Activated CD8-positive, alpha-beta T cell treated with anti-CD3 and anti-CD28 coated beads, Interleukin-2, amount 10 ng/mL, durations not matched to agents 7 days and 5 days (primary cell): Measurements from ENCODE around the gene MIAT. TPM values are rescaled to one million over a fixed set of nuclear protein-coding genes. Genes with fewer than 3 reads are reported as not detected.

Experiments
- ATAC-seq: fragments of 150-1000 bp; cut with Tn5 transposase; one replicate; pipeline ENCODE4 v1.10.0; 2021; ENCODE audit warnings: moderate library complexity
- CTCF ChIA-PET: fragments of 350-600 bp; sonication (Branson Sonifier 250); formaldehyde crosslinking; loops from one replicate; lab custom pipeline; 2021; ENCODE audit warnings: antibody characterized with exemption; lab: Charles Lee
- POLR2A ChIA-PET: fragments of 350-600 bp; sonication (Branson Sonifier 250); formaldehyde crosslinking; loops from one replicate; lab custom pipeline; 2021; ENCODE audit warnings: antibody characterized with exemption; lab: Charles Lee
- DNase-seq: peaks from one replicate; pipeline ENCODE4 v3.0.0-alpha.2; 2020
- H3K27ac Mint-ChIP-seq: one replicate; pipeline ENCODE4 v1.8.0; 2021; ENCODE audit warnings: mild to moderate bottlenecking, mixed read lengths
- H3K27me3 Mint-ChIP-seq: one replicate; pipeline ENCODE4 v1.8.0; 2021; ENCODE audit warnings: low read depth, mixed read lengths
- H3K36me3 Mint-ChIP-seq: one replicate; pipeline ENCODE4 v1.8.0; 2021; ENCODE audit warnings: low read depth, mixed read lengths
- H3K4me1 Mint-ChIP-seq: one replicate; pipeline ENCODE4 v1.8.0; 2021; ENCODE audit warnings: low read depth, mixed read lengths
- H3K4me3 Mint-ChIP-seq: one replicate; pipeline ENCODE4 v1.8.0; 2021; ENCODE audit warnings: mild to moderate bottlenecking, mixed read lengths
- H3K9me3 Mint-ChIP-seq: one replicate; pipeline ENCODE4 v1.8.0; 2022; ENCODE audit warnings: mixed read lengths; ENCODE audit not compliant: insufficient read depth
- total RNA-seq, 2 experiments: library from RNA; stranded (reverse); gene quantifications; one replicate each; pipeline ENCODE4 v1.2.3, GENCODE V29; 2021

MIAT gene
- total RNA-seq, 2 experiments from 2014 or later, result 23.6 to 26.3 TPM

DNA sequence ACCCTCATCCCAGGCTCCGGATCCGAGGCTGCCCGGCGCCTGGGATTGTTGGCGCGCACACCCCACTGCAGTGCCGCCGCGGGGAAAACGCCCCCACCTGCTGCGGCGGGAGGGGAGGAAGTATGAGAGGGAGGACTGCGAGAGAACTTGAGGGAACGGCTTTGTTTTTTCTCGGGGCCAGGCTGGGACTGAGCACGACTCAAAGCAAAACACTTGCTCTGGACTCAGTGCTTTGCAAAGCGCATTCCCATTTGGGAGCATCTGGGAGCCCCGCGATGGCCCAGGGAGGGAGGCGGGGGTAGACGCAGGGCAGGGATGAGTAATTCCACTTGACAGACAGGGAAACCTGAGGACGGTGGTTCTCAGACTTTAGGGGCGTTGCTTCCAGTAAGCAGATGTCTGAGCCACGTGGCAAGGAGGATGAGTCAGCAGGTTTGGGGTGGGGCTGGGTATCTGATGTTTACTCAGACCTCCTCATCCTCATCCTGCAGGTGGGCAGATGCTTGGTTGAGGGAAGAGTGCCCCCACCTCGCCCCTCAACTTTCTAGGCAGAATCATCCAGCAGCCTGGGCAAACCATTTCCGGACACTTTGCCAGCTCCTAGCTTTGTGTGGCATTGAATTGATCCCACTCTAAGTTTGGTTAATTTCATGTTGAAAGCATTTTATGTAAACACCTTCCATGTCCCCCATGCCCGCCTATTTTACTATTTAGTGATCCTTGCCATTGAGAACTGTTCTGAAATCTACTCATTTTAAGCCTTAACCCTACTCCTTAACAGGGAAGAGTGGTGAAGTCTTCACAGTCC lies 1.5 kb downstream of the MIAT start:
- peak; percentile 83 for DNase-seq
- Mint-ChIP-seq H3K27ac (peak overlapping the region; percentile 88), H3K4me1 (peaks cover 26% of the 10 kb centered on the region), H3K27me3 (peaks cover 6% of the 10 kb centered on the region), H3K36me3 (peaks cover 1% of the 10 kb centered on the region), H3K9me3 (no peaks in the 10 kb centered on the region), H3K4me3 (peak overlapping the region; percentile 87)
- peak; percentile 72 for ATAC-seq
- CTCF ChIA-PET, result interaction anchor here (1.0 to 1.1 kb wide), 2 partner anchors 15 to 156 kb away, joined by 3 read pairs; no protein-coding TSS in a partner anchor
- POLR2A ChIA-PET, result interaction anchor here (0.6 kb wide), 1 partner anchor 13 kb away, joined by 3 read pairs; no protein-coding TSS in a partner anchor

DNA sequence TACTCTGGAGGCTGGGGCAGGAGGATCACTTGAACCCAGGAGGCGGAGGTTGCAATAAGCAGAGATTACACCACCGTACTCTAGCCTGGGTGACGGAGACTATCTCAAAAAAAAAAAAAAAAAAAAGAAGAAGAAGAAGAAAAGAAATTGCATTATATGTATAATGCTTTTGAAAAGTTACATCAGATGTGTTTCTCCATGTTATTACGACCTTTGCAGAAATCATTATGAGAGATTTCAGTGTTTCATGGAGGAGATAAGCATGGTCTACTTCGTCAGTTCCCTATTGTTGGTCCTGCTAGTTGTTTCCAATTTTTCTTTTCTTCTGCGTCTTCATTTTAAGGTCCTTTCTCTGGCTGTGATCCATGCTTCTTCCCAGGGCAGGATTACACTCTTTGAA lies 3.0 kb downstream of the MIAT start:
- Mint-ChIP-seq H3K4me3 (no peak overlapping the region), H3K27ac (no peak overlapping the region), H3K4me1 (peaks cover 39% of the 10 kb centered on the region), H3K27me3 (peaks cover 2% of the 10 kb centered on the region), H3K9me3 (no peaks in the 10 kb centered on the region), H3K36me3 (peaks cover 7% of the 10 kb centered on the region)
- ATAC-seq (no peak), DNase-seq (no peak)
- ChIA-PET CTCF (interaction anchor here (3.0 to 6.2 kb wide), 2 partner anchors 13 to 158 kb away, joined by 17 to 39 read pairs; no protein-coding TSS in a partner anchor), POLR2A (interaction anchor here (0.6 to 1.7 kb wide), 3 partner anchors 11 to 177 kb away, joined by 3 to 6 read pairs (median 5); partner anchors contain the start of genes HPS4 and SRRD)

DNA sequence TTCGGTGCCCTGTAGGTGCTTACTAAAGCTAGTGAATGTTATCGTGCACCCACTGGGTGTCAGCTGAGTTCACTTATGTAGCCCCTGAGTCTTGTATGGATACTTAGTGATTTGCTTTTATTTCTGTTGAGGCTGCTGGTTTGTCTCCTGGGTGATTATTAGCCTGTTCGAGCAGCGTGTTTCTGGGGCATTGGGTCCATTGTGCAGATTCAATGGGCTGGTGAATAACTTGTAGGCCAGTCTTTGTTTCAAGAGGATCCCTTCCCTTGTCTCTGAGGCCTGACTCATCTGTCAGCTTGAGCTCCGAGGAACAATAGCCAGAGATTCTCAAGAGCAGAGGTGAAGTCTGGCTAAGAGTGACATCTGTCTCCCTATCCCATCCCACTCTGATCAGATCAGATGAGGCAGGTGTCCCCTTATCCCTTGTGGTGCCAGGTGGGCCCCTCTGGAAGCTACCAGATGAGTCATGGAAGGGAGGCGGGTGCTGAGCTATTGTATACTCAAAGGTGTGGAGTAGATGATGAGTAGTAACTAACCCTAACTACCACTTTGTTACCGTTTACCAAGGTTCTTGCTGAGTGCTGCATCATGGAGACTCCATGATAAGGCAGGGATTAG lies 3.7 kb downstream of the MIAT start:
- no peaks in the 10 kb centered on the region for H3K9me3 Mint-ChIP-seq
- no peak overlapping the region for H3K4me3 Mint-ChIP-seq
- ChIA-PET CTCF (interaction anchor here (1.1 to 6.2 kb wide), 3 partner anchors 13 to 178 kb away, joined by 3 to 39 read pairs (median 17); partner anchors contain the start of genes HPS4 and SRRD), POLR2A (interaction anchor here (0.6 to 1.7 kb wide), 3 partner anchors 10 to 178 kb away, joined by 3 to 6 read pairs (median 5); partner anchors contain the start of genes HPS4 and SRRD)
- ATAC-seq, result no peak
- no peaks in the 10 kb centered on the region for H3K27me3 Mint-ChIP-seq
- no peak for DNase-seq
- peaks cover 47% of the 10 kb centered on the region for H3K4me1 Mint-ChIP-seq
- peaks cover 7% of the 10 kb centered on the region for H3K36me3 Mint-ChIP-seq
- H3K27ac Mint-ChIP-seq, result no peak overlapping the region

DNA sequence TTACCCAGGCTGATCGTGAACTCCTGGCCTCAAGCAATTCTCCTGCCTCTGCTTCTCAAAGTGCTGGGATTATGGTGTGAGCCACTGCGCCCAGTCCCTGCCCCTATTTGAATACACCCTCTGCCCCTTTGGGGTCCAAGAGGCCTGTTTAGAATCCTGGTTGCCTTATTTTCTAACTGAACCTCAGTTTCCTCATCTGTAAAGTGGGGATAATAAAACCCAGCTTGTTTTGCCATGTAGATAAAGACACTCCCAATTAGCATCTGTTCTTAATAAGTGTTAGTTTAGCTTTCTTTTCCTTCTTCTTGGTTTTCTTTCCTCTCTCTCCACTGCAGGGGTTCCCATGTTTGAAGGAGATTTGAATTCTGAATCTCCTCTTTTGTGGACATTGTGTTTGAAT lies 4.8 kb downstream of the MIAT start:
- Mint-ChIP-seq H3K27ac (no peak overlapping the region), H3K4me1 (peaks cover 49% of the 10 kb centered on the region), H3K4me3 (no peak overlapping the region), H3K36me3 (peaks cover 9% of the 10 kb centered on the region), H3K9me3 (no peaks in the 10 kb centered on the region), H3K27me3 (no peaks in the 10 kb centered on the region)
- ATAC-seq, result no peak
- CTCF ChIA-PET, result interaction anchor here (1.2 to 6.2 kb wide), 3 partner anchors 11 to 160 kb away, joined by 3 to 39 read pairs (median 17); no protein-coding TSS in a partner anchor
- no peak for DNase-seq
- POLR2A ChIA-PET, result interaction anchor here (0.5 kb wide), 1 partner anchor 253 kb away, joined by 3 read pairs; no protein-coding TSS in a partner anchor

DNA sequence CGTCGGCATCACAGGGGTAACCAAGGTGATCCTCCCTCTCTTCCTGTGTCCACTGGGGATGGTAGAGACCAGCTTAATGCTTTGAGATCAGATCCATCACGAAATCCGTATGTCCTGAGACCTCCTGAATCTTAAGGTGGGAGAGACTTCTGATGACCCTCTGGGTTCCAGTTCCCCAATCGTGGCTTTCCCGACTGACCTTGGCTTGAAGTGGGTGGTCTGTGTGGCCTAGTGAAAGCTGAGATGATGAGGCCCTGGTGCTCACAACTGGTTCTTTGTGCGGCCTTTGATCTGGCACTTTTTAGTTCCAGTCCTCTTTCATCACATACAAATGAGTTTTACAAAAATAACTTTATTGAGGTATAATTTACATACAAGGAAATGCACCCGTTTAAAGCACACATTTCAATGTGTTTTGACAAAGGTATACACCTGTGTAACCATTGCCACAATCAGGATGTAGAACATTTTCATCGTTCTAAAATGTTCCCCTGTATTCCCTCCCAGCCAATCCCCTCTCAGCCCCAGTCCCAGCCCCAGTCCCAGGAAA lies 6.1 kb downstream of the MIAT start:
- Mint-ChIP-seq H3K9me3 (no peaks in the 10 kb centered on the region), H3K36me3 (peaks cover 16% of the 10 kb centered on the region), H3K4me1 (peaks cover 39% of the 10 kb centered on the region), H3K4me3 (no peak overlapping the region), H3K27ac (no peak overlapping the region), H3K27me3 (no peaks in the 10 kb centered on the region)
- POLR2A ChIA-PET, result interaction anchor here (0.9 to 2.4 kb wide), 3 partner anchors 9 to 160 kb away, joined by 3 to 8 read pairs (median 3); no protein-coding TSS in a partner anchor
- CTCF ChIA-PET, result interaction anchor here (1.2 to 6.2 kb wide), 4 partner anchors 10 to 161 kb away, joined by 3 to 76 read pairs (median 28); no protein-coding TSS in a partner anchor
- ATAC-seq (no peak), DNase-seq (no peak)

GRCh38 chr22:26665813-26666231 lies 8.4 kb downstream of the MIAT start:
- peak overlapping the region; percentile 88 for H3K27ac Mint-ChIP-seq
- H3K4me1 Mint-ChIP-seq, result peaks cover 52% of the 10 kb centered on the region
- H3K27me3 Mint-ChIP-seq, result no peaks in the 10 kb centered on the region
- DNase-seq (no peak), ATAC-seq (peak; percentile 18)
- H3K4me3 Mint-ChIP-seq, result no peak overlapping the region
- ChIA-PET CTCF (interaction anchor here (0.9 to 6.2 kb wide), 19 partner anchors 8 to 301 kb away, joined by 3 to 76 read pairs (median 4); partner anchors contain the start of genes HPS4, MIAT and SRRD), POLR2A (interaction anchor here (0.6 to 2.4 kb wide), 6 partner anchors 9 to 237 kb away, joined by 3 to 8 read pairs (median 4); partner anchors contain the start of genes ASPHD2, HPS4 and SRRD)
- H3K9me3 Mint-ChIP-seq, result no peaks in the 10 kb centered on the region
- H3K36me3 Mint-ChIP-seq, result peaks cover 32% of the 10 kb centered on the region

- Mint-ChIP-seq H3K9me3 (no peaks in the 10 kb centered on the region), H3K4me3 (no peak overlapping the region), H3K27me3 (no peaks in the 10 kb centered on the region), H3K36me3 (peaks cover 32% of the 10 kb centered on the region), H3K4me1 (peaks cover 65% of the 10 kb centered on the region), H3K27ac (no peak overlapping the region)
- no peak for DNase-seq
- ATAC-seq, result no peak
- CTCF ChIA-PET, result interaction anchor here (1.2 to 4.6 kb wide), 3 partner anchors 103 to 303 kb away, joined by 3 to 76 read pairs (median 5); no protein-coding TSS in a partner anchor
- POLR2A ChIA-PET, result interaction anchor here (0.7 to 1.4 kb wide), 2 partner anchors 10 to 164 kb away, joined by 3 to 4 read pairs; partner anchors contain the start of gene MIAT
Measured at GRCh38 chr22:26667140-26667539, 9.8 kb downstream of the MIAT start.

DNA sequence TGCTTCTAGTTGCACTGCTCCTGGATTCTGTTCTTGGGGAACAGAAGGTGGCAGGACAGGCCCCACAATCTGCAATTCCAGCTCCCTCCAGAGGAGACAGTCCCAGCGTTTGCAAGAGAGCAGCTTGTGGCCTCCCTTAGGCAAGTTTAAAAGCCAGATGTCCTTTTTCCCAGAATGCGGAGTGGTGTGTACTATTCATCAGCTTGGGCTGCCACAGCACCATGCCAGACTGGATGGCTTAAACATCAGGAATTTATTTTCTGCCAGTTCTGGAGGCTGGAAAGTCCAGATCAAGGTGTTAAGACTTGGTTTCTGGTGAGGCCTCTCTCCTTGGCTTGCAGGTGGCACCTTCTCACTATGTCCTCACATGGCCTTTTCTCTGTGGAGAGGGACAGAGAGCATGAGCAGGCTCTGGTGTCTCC lies 11.7 kb downstream of the MIAT start:
- POLR2A ChIA-PET, result no interaction called here
- Mint-ChIP-seq H3K36me3 (peaks cover 40% of the 10 kb centered on the region), H3K4me1 (peaks cover 66% of the 10 kb centered on the region), H3K27me3 (no peaks in the 10 kb centered on the region), H3K4me3 (no peak overlapping the region), H3K27ac (peak overlapping the region; percentile 53), H3K9me3 (no peaks in the 10 kb centered on the region)
- DNase-seq (peak; percentile 36), ATAC-seq (no peak)
- CTCF ChIA-PET, result interaction anchor here (0.6 to 1.6 kb wide), 4 partner anchors 19 to 187 kb away, joined by 3 to 4 read pairs (median 4); no protein-coding TSS in a partner anchor

DNA sequence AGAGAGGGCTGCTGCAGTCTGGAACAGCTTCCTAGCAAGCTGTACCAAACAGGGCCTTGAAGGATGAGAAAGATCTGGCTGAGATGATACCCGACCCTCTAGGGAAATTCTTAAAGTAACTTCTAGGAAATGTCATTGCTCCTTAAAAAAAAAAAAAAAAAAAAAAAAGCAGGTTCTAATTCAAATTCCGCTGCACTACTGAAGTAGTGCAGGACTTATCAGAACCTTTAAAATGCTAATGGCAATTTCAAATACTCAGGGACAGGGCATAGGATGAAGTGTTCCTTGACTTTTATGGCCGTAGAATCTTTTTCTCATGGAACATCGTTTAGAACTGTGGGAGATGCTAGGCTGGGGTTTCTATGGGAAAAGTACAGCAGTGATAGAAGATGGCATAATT lies 13.1 kb downstream of the MIAT start:
- CTCF ChIA-PET, result interaction anchor here (1.2 kb wide), 1 partner anchor 167 kb away, joined by 3 read pairs; no protein-coding TSS in a partner anchor
- POLR2A ChIA-PET, result interaction anchor here (0.6 to 2.4 kb wide), 5 partner anchors 10 to 168 kb away, joined by 3 to 9 read pairs (median 6); partner anchors contain the start of genes MIAT and TFIP11
- Mint-ChIP-seq H3K27ac (peak overlapping the region; percentile 98), H3K4me3 (peak overlapping the region; percentile 97), H3K4me1 (peaks cover 66% of the 10 kb centered on the region), H3K27me3 (no peaks in the 10 kb centered on the region), H3K9me3 (no peaks in the 10 kb centered on the region), H3K36me3 (peaks cover 47% of the 10 kb centered on the region)
- ATAC-seq, result no peak
- no peak for DNase-seq

GRCh38 chr22:26671317-26672059 lies 14.1 kb downstream of the MIAT start:
- Mint-ChIP-seq H3K27me3 (no peaks in the 10 kb centered on the region), H3K4me3 (peak overlapping the region; percentile 97), H3K27ac (peak overlapping the region; percentile 98), H3K36me3 (peaks cover 53% of the 10 kb centered on the region), H3K4me1 (peaks cover 67% of the 10 kb centered on the region), H3K9me3 (no peaks in the 10 kb centered on the region)
- DNase-seq, result peak; percentile 81
- ChIA-PET POLR2A (interaction anchor here (0.9 to 4.7 kb wide), 9 partner anchors 11 to 189 kb away, joined by 3 to 37 read pairs (median 5); partner anchors contain the start of genes HPS4, MIAT, SRRD and TFIP11), CTCF (interaction anchor here (1.2 to 5.5 kb wide), 2 partner anchors 8 to 168 kb away, joined by 3 to 39 read pairs; no protein-coding TSS in a partner anchor)
- ATAC-seq, result peak; percentile 37
